ENCODE results near the gene BAZ1B.
"Not testable (repeated sequence)": the region's sequence is repeated elsewhere in the genome, so short reads cannot be mapped to it uniquely, and the experiment has no call there.

Gene BAZ1B

DNA sequence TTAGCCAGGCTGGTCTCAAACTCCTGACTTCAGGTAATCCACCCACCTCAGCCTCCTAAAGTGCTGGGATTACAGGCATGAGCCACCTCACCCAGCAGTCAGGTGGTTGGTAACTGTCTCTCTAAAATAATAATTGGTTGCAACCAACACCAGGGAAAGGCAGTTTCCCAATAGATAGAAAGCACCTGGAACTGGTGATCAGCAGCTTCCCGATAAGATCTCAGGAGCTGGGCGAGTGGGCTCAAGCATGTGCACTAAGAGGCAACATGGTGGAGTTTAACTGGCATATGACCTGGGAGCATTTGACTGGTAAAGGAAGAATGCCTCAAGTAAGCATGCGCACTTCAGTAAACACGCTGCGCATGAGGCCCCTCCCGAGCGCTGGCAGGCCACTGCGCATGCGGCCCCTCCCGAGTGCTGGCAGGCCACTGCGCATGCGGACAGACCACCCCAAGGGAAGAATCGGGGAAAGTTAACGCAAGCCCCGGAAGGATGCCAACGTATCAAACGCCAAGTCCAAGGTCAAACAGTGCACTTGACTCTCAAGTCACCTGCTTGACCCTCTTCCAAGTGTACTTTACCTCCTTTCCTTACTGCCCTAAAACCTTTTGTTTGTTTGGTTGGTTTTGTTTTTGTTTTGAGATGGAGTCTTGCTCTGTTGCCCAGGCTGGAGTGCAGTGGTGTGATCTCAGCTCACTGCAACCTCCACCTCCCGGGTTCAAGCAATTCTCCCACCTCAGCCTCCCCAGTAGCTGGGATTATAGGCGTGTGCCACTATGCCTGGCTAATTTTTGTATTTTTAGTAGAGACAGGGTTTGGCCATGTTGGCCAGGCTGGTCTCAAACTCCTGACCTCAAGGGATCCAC lies 122.7 kb downstream of the BAZ1B start:
- H3K36me3 Mint-ChIP-seq (ENCODE audit: low read depth); H3K27me3 Mint-ChIP-seq; H3K4me3 Mint-ChIP-seq; H3K9me3 Mint-ChIP-seq; intact Hi-C loops (cut with micrococcal nuclease); H3K4me1 Mint-ChIP-seq (ENCODE audit: low read depth): not testable (repeated sequence)
- peak overlapping the region; percentile 22 for H3K27ac Mint-ChIP-seq

DNA sequence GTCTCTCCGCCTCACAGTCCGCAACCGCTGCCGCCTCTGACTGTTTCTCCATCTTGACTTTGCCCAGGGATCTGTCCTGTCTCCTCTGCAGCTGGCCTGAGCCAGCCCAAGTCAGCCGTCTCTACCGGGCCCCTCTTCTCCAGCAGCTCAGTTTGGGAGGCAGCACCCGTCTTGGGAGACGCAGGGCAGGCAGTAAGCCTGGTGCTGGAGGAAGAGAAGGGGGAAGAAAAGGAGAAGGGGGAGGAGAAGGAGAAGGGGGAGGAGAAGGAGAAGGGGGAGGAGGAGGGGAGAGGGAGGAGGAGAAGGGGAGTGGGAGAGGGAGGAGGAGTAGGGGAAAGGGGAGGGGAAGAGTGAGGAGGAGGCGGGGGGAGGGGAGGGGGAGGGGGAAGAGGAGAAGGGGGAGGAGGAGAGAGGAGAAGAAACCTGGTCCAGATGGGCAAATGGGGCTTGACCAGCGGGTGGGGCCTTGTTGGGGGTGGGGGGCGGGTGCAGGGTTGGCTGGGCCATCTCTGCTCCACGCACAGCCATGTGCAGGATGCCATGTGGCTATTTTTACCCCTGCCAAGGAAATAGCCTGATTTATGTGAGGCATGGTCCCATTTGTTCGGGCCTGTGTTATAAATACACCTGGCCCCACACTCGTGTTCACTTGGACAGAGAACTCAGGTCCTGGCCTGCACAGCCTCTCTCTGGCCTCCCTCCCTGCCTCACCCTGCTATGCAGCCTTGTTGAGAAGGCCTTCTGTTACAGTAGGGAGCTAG lies 124.4 kb downstream of the BAZ1B start:
- Mint-ChIP-seq H3K27ac (no peak overlapping the region), H3K36me3 (ENCODE audit: low read depth) (no peaks in the 10 kb centered on the region), H3K4me1 (ENCODE audit: low read depth) (peaks cover 5% of the 10 kb centered on the region), H3K9me3 (no peaks in the 10 kb centered on the region), H3K27me3 (peaks cover 12% of the 10 kb centered on the region), H3K4me3 (no peak overlapping the region)
- intact Hi-C loops (cut with micrococcal nuclease): no loop called here

DNA sequence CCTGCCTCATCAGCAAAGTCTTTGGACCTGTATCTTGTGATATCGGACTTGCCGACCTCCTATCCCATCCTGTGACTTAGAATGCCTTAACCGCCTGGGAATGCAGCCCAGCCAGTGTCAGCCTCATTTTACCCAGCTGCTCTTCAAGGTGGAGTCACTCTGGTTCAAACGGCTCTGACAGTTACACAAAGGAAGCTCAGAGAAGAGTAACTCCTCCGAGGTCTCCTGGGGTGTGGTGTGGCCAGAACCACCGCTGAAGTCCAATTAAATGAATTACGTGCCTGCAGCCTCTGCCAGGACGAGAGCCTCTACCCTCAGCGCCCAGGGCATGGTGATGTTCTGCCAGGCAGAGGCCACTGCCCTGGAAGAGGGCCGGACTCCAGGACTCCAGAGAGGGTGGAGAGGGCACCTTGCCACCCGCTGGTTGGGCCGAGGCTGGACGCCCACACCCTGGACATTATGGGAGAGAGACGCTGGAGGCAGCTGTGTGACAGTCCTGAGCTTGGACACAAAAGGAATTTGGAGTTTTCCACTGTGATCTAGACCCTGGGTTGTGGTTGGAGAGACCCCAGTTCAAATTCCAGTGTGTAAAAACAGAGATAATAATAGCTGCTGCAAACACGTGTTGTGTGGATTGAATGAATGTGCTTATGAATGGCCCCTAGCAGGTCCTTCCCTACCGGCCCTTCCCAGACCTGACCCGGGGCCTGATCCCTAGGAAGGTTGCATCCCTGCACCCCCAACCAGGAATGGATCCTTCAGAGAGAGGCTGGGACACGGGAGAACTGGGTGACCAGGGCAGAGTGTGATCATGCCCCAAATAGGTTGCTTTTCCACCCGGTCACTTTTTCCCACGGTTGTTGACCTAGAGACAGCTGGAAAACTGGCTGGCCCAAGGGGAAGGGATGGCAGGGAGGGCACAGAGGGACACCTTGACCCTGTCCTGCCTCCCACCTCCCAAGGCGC lies 126.3 kb downstream of the BAZ1B start:
- Mint-ChIP-seq H3K27me3 (peaks cover 23% of the 10 kb centered on the region), H3K4me3 (no peak overlapping the region), H3K4me1 (ENCODE audit: low read depth) (peaks cover 5% of the 10 kb centered on the region), H3K9me3 (no peaks in the 10 kb centered on the region), H3K36me3 (ENCODE audit: low read depth) (no peaks in the 10 kb centered on the region), H3K27ac (no peak overlapping the region)
- intact Hi-C loops (cut with micrococcal nuclease): no loop called here

DNA sequence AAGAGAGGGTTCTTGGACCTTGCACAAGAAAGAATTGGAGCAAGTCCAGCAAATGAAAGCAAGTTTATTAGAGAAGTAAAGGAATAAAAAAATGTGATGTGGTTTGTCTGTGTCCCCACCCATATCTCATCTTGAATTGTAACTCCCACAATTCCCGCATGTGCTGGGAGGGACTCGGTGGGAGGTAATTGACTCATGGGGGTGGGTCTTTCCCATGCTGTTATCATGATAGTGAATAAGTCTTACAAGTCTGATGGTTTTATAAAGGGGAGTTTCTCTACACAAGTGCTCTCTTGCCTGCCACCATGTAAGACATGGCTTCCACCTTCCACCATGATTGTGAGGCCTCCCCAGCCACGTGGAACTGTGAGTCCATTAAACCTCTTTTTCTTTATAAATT lies 127.7 kb downstream of the BAZ1B start:
- Mint-ChIP-seq H3K4me3 (no peak overlapping the region), H3K4me1 (ENCODE audit: low read depth) (peaks cover 5% of the 10 kb centered on the region), H3K27me3 (peaks cover 32% of the 10 kb centered on the region), H3K27ac (no peak overlapping the region), H3K9me3 (peaks cover 8% of the 10 kb centered on the region), H3K36me3 (ENCODE audit: low read depth) (no peaks in the 10 kb centered on the region)
- intact Hi-C loops (cut with micrococcal nuclease): no loop called here

DNA sequence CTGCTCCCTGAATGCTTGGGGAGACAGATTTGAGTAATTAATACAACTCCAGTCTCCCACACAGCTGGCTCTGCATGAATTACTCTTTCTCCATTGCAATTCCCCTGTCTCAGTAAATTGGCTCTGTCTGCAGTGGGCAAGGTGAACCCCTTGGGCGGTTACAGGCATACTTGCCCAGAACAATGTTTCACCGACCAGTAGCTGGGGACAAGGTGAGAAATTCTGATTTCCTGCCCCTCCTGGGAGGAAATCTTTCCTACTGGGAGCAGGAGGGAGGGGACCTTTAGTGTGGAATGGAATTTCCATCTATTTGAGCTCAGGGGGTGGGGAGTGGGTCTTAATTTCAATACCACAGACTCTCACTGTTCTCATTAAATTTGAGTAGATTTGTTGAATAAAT lies 130.7 kb downstream of the BAZ1B start:
- H3K27me3 Mint-ChIP-seq: peaks cover 27% of the 10 kb centered on the region
- H3K4me3 Mint-ChIP-seq: no peak overlapping the region
- no peak overlapping the region for H3K27ac Mint-ChIP-seq
- intact Hi-C loops (cut with micrococcal nuclease): no loop called here
- H3K9me3 Mint-ChIP-seq: peaks cover 33% of the 10 kb centered on the region
- H3K4me1 Mint-ChIP-seq (ENCODE audit: low read depth): no peaks in the 10 kb centered on the region
- no peaks in the 10 kb centered on the region for H3K36me3 Mint-ChIP-seq (ENCODE audit: low read depth)
